ENCODE data around the gene PRKAA1. TPM values are rescaled to one million over a fixed set of nuclear protein-coding genes. Genes with fewer than 3 reads are reported as not detected.

The PRKAA1 gene
- polyA plus RNA-seq, 3 donors: 23.4 to 32.8 (median 29.6) TPM

GRCh38 chr5:40720069-40720468 is 78.1 kb downstream of the PRKAA1 start:
- Mint-ChIP-seq H3K4me3 (no peak overlapping the region), H3K36me3 (peaks cover 46 to 61% of the 10 kb centered on the region in 2 donors), H3K27ac (no peak overlapping the region), H3K9me3 (peaks cover 6 to 25% (median 13%) of the 10 kb centered on the region in 7 donors), H3K27me3 (ENCODE audit: low read depth in 3 of 3) (no peaks in the 10 kb centered on the region), H3K4me1 (no peaks in the 10 kb centered on the region)
- Histone ChIP-seq H2AFZ (ENCODE audit: insufficient read depth, low read depth, low read length, poor library complexity, severe bottlenecking) (no peak overlapping the region), H3K9me3 (replicated peaks in 1 of 2; ENCODE audit: control insufficient read depth in 1 of 2, insufficient read depth in 1 of 2, low read length in 2 of 2) (peaks cover 0 to 8% of the 10 kb centered on the region in 2 donors), H3K36me3 (replicated peaks in 1 of 2; ENCODE audit: control insufficient read depth in 1 of 2, insufficient read depth in 2 of 2, low read length in 2 of 2) (peaks cover 6 to 49% of the 10 kb centered on the region in 2 donors), H3K79me2 (ENCODE audit: insufficient read depth, low read length) (no peaks in the 10 kb centered on the region), H3K27me3 (ENCODE audit: control insufficient read depth in 2 of 2, insufficient read depth in 2 of 2, low read length in 2 of 2) (no peaks in the 10 kb centered on the region), H3K27ac (ENCODE audit: low read depth in 1 of 2, low read length in 2 of 2) (no peak overlapping the region), H3K4me1 (ENCODE audit: control insufficient read depth in 1 of 2, insufficient read depth in 2 of 2, low read length in 2 of 2) (no peaks in the 10 kb centered on the region), H3K9ac (ENCODE audit: insufficient read depth, low read length, poor library complexity, severe bottlenecking) (no peak overlapping the region), H3K4me3 (replicated peaks in 1 of 3; ENCODE audit: low read depth in 2 of 3, low read length in 3 of 3) (no peak overlapping the region), H4K20me1 (ENCODE audit: insufficient read depth, low read length) (no peaks in the 10 kb centered on the region), H3K4me2 (replicated peaks; ENCODE audit: extremely low read depth, low read length, poor library complexity, severe bottlenecking) (no peak overlapping the region)
- DNase-seq: no peak
- intact Hi-C loops (cut with micrococcal nuclease): no loop called here
- TF ChIP-seq CTCF (IDR thresholded peaks at IDR 0.05): no peak

GRCh38 chr5:40717281-40717680 is 80.9 kb downstream of the PRKAA1 start:
- H2AFZ ChIP-seq (ENCODE audit: insufficient read depth, low read depth, low read length, poor library complexity, severe bottlenecking): no peak overlapping the region
- H4K20me1 ChIP-seq (ENCODE audit: insufficient read depth, low read length): no peaks in the 10 kb centered on the region
- intact Hi-C loops (cut with micrococcal nuclease): no loop called here
- H3K79me2 ChIP-seq (ENCODE audit: insufficient read depth, low read length): no peaks in the 10 kb centered on the region
- peaks cover 4 to 38% of the 10 kb centered on the region in 2 donors for H3K36me3 ChIP-seq (replicated peaks in 1 of 2; ENCODE audit: control insufficient read depth in 1 of 2, insufficient read depth in 2 of 2, low read length in 2 of 2)
- no peaks in the 10 kb centered on the region for H3K4me1 Mint-ChIP-seq
- peaks cover 0 to 5% of the 10 kb centered on the region in 2 donors for H3K9me3 ChIP-seq (replicated peaks in 1 of 2; ENCODE audit: control insufficient read depth in 1 of 2, insufficient read depth in 1 of 2, low read length in 2 of 2)
- H3K36me3 Mint-ChIP-seq: peaks cover 39 to 45% of the 10 kb centered on the region in 2 donors
- DNase-seq: no peak
- no peak for TF ChIP-seq CTCF (IDR thresholded peaks at IDR 0.05)
- no peak overlapping the region for H3K4me3 Mint-ChIP-seq
- no peak overlapping the region for H3K9ac ChIP-seq (ENCODE audit: insufficient read depth, low read length, poor library complexity, severe bottlenecking)
- no peak overlapping the region for H3K27ac Mint-ChIP-seq
- no peak overlapping the region for H3K4me3 ChIP-seq (replicated peaks in 1 of 3; ENCODE audit: low read depth in 2 of 3, low read length in 3 of 3)
- H3K4me2 ChIP-seq (replicated peaks; ENCODE audit: extremely low read depth, low read length, poor library complexity, severe bottlenecking): no peak overlapping the region
- H3K9me3 Mint-ChIP-seq: peaks cover 5 to 13% (median 10%) of the 10 kb centered on the region in 7 donors
- H3K4me1 ChIP-seq (ENCODE audit: control insufficient read depth in 1 of 2, insufficient read depth in 2 of 2, low read length in 2 of 2): no peaks in the 10 kb centered on the region
- H3K27me3 ChIP-seq (ENCODE audit: control insufficient read depth in 2 of 2, insufficient read depth in 2 of 2, low read length in 2 of 2): no peaks in the 10 kb centered on the region
- H3K27me3 Mint-ChIP-seq (ENCODE audit: low read depth in 3 of 3): no peaks in the 10 kb centered on the region
- no peak overlapping the region for H3K27ac ChIP-seq (ENCODE audit: low read depth in 1 of 2, low read length in 2 of 2)

All from CD14-positive monocyte (primary cell).